Activated CD8-positive, alpha-beta memory T cell treated with anti-CD3 and anti-CD28 coated beads for 1 hour (primary cell): ENCODE measurements around the gene GTF2F2.
"Not testable (repeated sequence)": the region's sequence is repeated elsewhere in the genome, so short reads cannot be mapped to it uniquely, and the experiment has no call there.

Experiments used
- DNase-seq, 2 donors: peaks; one replicate each; pipeline ENCODE4 v3.0.0-alpha.2; 2020; ENCODE audit warnings: low read depth in 1 of 2; ENCODE audit errors: extremely low read depth in 1 of 2

The GTF2F2 gene

GRCh38 chr13:45298550-45298949 lies 178.2 kb downstream of the GTF2F2 start:
- DNase-seq: not testable (repeated sequence)

- no peak for DNase-seq
Observed at GRCh38 chr13:45299194-45299593, 178.9 kb downstream of the GTF2F2 start.

- DNase-seq: no peak
Observed at GRCh38 chr13:45300190-45300985, 180.1 kb downstream of the GTF2F2 start.

GRCh38 chr13:45301263-45301662 lies 181.0 kb downstream of the GTF2F2 start:
- DNase-seq: no peak

- no peak for DNase-seq
Observed at GRCh38 chr13:45302507-45302906, 182.2 kb downstream of the GTF2F2 start.

- no peak for DNase-seq
Observed at GRCh38 chr13:45303026-45303425, 182.7 kb downstream of the GTF2F2 start.

- no peak for DNase-seq
Observed at GRCh38 chr13:45303866-45304265, 183.6 kb downstream of the GTF2F2 start.

GRCh38 chr13:45305079-45305478 lies 184.8 kb downstream of the GTF2F2 start:
- DNase-seq: no peak

GRCh38 chr13:45306966-45307365 lies 186.7 kb downstream of the GTF2F2 start:
- no peak for DNase-seq

- no peak for DNase-seq
Observed at GRCh38 chr13:45310341-45311131, 190.2 kb downstream of the GTF2F2 start.

GRCh38 chr13:45314822-45315221 lies 194.5 kb downstream of the GTF2F2 start:
- no peak for DNase-seq

- no peak for DNase-seq
Observed at GRCh38 chr13:45315520-45316167, 195.3 kb downstream of the GTF2F2 start.

- DNase-seq: no peak
Observed at GRCh38 chr13:45316338-45316737, 196.0 kb downstream of the GTF2F2 start.

- DNase-seq: no peak
Observed at GRCh38 chr13:45316996-45317395, 196.7 kb downstream of the GTF2F2 start.

- no peak for DNase-seq
Observed at GRCh38 chr13:45320876-45321629, 200.7 kb downstream of the GTF2F2 start.

- no peak for DNase-seq
Observed at GRCh38 chr13:45325806-45326205, 205.5 kb downstream of the GTF2F2 start.

GRCh38 chr13:45327253-45327955 lies 207.1 kb downstream of the GTF2F2 start:
- DNase-seq: no peak

GRCh38 chr13:45328661-45329111 lies 208.4 kb downstream of the GTF2F2 start:
- DNase-seq: no peak

- DNase-seq: no peak
Observed at GRCh38 chr13:45331123-45331619, 210.9 kb downstream of the GTF2F2 start.

- no peak for DNase-seq
Observed at GRCh38 chr13:45331692-45332035, 211.4 kb downstream of the GTF2F2 start.
